SK-N-DZ (cell line): ENCODE results near the gene AGRN.
"Not testable (repeated sequence)": the region's sequence is repeated elsewhere in the genome, so short reads cannot be mapped to it uniquely, and the experiment has no call there.

Experiments used
- DNase-seq: peaks from one replicate; pipeline ENCODE4 v3.0.0-alpha.2; 2015; ENCODE audit warnings: low spot score

The AGRN gene

DNA sequence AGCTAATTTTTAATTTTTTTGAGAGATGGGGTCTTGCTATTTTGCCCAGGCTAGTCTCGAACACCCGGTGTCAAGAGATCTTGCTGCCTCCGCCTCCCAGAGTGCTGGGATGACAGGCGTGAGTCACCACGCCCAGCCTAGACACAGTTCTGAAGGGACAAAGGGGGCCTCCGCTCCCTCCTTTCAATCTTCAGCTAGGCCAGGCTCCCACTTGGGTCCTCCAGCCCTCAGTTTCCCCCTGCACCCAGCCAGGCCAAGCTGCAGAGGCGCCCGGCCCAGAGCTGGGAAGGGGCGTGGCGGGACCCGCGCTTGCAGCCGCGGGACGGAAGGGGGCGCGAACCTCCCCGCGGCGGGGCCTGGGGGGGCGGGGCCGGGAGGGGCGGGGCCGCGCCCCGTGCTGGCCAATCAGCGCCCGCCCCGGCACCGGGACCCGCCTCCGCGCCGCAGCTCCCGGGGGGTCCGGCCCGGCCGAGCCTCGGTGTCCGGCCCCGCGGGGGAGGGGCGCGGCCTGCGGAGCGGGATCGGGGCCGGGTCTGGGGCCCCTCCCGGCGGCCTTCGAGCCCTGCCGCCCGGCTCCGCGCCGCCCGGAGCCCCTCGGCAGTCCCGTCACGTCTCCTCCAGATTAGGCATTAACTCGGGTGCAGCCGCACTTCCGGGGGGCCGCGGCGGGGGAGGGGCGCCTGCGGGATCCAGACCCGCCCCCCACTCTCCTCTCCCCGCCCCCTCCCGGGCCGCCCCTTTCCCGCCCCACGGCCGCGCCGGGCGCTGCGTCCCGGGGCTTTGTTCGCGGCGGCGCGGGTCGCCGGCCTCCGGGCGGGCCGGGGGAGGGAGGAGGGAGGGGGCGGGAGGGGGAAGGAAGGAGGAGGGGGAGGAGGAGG is 559 bp upstream of the AGRN start:
- DNase-seq = peak; percentile 66

DNA sequence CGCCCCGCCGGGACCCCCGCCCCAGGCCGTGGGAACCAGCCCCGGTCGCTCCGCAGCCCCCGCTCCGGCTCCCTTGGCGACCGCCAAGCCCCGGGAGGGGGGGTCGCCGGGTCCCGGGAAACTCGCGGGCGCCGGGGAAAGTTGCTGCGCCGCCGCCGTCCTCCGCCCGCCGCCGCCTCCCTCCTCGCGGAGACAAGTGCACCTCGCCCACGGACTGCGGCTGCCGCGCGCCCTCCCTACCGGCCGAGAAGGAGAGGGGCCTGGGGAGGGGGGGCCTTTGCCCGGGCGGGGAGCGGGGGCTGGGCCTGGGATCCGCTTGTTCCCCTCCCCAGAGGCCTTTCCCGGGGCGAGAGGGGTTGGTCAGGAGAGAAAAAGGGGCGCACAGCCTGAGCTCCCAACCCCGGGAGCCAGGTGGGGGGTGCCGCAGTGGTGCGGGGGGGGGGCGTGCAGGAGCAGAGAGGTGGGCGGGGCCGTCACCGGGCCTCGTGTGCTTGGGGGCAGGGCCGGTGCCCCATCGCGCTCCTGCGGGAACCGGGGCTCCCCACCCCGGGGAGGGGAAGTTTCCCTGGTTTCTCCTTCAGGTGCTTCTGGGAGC is 592 bp downstream of the AGRN start:
- no peak for DNase-seq

DNA sequence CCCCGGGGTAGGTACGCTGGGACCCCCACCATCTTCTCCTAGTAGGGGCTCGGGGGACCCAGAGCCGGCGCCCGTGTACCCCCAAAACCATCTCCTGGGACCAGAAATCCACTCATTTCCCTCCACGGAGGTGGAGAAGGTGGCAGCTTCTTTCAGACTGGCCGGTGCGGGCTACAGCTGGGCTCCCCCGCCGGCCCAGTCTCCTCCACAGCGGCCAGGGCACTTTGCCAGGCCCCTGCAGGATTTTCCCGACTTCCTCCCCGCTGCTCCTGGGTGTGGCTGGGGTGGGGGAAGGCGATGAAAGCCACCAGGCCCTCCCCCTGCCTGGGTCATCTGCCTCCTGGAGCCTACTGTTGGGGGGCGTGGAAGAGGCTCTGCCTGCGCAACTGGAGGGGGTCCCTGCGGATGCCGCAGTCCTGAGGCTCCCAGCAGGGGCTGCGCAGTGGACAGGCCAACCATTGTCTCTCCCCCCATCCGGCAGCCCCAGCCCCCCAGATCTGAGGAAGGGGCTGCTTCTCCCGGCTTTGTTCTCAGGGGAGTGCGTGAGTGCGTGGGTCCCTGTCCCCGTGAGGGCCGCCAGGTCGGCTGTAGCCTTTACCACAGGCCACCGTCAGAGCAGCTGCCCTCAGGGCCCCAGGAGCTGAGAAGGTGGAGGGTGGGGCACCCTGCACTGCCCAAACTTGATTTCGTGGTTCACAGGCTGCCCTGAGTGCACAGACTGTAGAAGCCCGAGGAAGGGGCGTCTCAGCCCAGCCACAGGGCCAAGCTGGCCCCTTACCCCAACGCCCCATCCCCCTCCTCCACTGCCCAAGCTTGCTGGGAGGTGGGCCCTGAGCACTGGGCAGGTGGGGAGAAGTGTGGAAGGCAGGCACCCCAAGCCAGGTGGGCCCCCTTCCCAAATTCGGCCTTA is 1.3 kb downstream of the AGRN start:
- DNase-seq = no peak

DNA sequence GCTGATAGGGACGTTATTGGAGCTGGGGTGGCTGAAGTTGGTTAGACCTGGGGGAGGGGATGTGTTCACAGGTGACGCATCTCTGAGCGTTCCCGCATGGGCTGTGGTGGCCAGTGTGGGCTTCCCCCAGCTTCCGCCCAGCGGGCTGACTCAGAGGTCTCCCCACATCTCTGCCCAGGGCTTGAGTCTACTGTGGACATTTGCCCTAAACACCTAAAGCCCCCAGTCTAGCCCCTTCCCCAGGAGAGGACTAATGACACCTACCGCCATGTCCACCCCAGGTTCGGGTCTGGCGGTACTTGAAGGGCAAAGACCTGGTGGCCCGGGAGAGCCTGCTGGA is 2.0 kb downstream of the AGRN start:
- DNase-seq = no peak

DNA sequence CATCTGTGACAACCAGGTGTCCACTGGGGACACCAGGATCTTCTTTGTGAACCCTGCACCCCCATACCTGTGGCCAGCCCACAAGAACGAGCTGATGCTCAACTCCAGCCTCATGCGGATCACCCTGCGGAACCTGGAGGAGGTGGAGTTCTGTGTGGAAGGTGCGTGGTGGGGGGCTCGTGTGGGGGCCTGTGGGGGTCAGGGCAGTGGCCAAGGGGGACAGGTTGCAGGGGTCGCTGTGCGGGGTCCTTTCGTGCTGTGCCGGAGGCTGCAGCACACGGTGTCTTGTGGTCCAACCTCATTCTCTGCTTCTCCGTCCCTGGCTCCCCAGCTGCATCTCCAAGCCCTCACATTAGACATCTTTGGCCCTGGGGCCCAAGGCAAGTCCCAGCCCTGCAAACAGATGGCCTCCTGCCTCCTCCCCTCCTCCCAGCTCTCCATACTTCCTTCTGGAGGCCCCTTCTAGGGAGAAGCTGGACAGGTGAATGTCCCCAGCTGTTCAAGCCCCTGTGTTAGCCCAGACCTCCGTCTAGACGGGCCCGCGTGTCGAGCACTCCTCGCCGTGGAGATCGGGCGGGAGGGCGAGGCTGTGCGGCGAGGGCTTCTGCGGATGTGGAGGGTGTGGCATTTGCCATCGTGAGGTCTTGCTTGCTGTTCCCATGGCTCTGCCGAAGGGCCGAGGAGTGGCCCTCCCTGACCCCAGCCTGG is 2.5 kb downstream of the AGRN start:
- no peak for DNase-seq

DNA sequence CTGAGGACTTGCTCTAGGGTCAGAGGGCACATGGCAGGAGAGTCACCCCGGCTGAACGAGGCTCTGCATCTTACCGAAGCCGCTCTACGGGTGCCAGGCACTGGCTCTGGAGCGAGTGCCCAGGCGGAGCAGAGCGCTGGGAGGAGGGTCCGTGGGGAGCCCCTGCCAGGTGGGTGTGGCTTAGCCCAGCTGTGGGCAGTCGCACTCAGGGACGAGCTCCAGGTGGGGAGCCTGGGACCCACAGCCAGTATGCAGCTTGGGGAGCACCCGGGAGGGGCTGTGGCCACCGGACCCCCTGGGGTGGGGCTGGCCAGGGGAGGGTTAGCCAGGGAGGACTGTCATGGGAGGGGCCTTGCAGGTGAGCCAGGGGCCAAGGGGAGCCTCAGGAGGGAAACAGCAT is 3.8 kb downstream of the AGRN start:
- DNase-seq = no peak

DNA sequence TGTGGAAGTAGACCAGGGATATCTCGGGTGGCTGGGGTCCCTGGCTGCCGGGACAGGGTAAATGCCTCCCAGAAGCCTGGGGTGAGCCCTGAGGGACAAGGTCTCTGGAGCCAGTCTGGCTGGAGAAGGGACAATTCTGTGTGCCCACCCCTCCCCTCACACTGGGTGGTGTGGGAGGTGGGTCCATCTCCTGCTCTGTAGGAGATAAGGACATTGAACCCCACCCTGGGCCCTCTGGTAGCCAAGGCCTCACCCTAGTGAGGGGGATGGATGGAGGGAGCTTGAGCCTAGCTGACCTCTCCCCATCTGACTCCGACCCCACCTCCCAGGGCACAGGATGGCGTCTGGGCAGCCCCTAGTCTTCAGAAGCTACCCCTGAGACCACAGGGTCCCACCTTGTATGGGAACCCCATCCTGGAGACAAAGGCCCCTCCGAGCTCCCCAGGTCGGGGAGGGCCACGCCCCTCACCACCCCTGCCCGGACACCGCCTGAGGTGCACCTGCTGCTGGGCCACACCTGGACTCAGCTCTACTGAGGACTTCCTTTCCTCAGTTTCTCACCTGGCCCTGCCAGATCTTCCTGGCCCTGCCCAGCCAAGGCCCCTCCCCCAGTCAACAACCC is 4.3 kb downstream of the AGRN start:
- DNase-seq = no peak

DNA sequence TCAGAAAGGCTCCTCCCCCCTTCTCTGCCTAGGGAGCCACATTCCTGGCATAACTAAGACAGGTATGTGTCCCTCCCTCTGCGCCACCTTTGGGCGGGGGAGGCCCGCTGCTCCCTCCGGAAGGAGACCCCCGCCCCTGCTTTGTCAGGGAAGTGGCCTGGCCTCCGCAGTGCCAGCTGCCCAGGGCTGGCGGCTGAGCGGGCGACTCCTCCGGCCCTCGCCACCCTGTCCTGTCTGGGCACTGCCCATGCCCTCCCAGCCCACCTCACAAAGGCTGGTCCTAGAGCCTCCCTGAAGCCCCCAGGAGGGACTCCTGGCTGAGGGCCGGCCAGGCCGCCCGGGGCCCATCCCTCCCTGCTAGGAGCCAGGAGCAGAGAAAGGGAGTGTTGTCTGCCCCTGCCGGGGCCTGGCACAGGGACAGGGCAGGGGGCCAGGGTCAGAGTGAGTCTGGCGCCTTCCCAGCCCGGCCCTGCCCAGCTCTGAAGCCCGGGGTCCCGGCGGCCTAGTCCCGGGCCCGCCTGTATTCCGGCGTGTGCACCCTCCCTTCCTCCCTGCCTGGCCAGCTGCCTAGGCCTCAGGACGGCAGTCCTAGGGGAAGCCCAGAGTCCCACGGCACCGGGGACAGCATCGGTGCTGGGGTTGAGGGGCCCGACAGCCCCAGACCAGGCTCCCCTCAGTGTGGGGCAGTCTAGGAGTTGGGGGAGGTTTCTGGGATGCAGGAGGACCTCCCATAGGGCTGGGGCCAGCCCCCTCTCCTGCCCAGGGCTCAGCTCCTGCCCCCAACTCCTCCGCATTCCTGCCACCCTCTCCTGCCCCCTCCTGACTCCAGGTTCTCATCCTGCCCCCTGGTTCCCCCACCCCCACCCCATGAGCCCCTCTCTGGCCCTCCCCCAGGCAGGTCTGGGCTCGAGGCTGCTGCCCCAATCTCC is 5.1 kb downstream of the AGRN start:
- DNase-seq = no peak

DNA sequence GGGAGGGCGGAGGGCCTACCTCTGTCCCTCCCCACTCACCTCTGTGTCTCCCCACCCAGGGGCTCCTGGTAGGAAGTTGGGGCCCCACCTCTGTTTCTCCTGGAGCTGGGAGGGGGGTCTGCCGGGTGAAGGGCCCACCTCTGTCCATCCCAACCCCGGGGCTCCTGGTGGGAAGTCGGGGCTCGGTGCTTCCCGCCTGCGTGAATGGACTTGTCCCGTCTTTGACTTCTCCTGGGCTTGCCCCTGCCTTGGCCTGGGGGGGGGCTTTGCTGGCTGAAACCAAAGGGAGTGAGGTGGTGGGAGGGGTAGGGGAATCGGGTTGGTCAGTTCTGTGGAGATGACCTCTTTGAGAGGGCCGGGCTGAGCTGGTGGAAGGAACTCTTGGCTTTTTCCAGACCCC is 5.8 kb downstream of the AGRN start:
- DNase-seq = no peak

DNA sequence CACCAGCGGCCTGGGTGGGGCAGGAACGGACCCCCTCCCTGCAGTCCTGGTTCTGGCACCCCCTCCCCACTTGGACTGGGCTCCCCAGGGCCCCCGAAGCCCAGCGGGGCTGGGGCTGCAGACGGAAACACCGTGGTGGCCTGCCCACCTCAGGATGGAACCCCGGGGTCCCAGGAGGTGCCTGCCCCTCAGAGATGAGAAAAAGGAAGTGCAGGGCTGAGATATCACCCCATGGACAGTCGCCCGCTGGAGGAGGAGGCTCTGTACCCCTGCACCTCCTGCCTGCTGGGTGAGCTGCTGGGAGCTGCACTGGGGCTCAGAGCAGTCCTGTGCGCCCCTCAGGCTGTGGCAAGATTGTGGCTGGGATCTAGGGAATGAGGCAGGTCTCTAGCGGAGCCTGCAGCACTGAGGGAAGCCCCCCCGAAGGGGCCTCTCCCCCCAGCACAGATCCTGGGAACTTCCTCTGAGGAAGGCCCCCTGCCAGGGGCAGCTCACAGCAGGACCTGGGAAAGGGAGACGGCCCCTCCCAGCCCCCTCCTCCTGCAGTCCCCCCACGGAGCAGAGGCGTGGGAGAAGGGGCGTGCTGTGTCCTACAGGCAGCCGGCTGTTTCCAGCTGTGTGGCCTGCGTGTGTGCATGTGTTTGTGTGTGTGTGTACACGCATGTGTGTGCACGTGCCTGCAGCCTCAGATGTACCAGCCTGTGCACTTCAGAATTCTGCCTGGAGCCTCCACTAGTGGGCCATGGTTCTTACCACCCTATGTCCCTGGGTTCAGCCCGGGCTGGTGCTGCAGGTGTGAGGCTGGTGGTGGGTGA is 6.9 kb downstream of the AGRN start:
- no peak for DNase-seq

DNA sequence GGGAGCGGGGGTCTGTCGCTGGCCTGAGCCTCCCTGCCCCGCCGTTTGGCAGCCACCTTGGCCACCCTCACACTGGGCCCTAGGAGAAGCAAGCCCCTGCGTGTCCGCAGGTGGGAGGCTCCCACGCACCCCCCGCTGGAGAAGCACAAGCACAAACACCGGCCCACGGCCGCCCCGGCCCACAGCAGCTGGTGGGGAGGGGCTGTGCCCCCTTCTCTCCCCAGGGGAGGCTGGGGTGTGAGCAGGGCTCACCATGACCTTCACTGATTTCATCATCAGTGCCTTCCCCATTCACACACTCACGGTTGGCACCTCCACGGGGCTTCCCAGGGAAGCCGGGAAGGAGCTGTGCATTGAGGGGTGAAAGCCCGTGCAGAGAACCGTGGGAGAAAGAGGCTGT is 7.9 kb downstream of the AGRN start:
- DNase-seq = no peak

DNA sequence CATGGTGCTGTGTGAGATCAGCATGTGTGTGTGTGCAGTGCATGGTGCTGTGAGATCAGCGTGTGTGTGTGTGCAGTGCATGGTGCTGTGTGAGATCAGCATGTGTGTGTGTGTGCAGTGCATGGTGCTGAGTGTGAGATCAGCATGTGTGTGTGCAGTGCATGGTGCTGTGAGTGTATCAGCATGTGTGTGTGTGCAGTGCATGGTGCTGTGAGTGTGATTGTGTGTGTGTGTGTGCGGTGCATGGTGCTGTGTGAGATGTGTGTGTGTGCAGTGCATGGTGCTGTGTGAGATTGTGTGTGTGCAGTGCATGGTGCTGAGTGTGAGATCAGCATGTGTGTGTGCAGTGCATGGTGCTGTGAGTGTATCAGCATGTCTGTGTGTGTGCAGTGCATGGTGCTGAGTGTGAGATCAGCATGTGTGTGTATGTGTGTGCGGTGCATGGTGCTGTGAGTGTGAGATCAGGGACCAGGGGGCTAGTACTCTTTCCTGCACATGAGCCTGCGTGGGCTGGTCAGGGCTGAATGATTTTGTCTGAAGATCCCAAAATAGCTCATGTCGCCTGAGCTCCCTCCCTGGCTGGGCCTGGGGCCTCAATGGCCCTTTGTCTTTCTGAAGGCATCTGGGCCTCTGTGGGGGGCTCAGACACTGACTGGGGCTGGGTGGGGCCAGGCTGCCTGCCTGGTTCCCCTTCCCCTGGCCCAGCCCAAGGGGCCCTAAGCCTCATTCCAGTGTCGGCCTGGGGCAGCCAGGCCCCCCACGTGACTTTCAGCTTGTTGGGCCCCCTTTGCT is 11.1 kb downstream of the AGRN start:
- not testable (repeated sequence) for DNase-seq

DNA sequence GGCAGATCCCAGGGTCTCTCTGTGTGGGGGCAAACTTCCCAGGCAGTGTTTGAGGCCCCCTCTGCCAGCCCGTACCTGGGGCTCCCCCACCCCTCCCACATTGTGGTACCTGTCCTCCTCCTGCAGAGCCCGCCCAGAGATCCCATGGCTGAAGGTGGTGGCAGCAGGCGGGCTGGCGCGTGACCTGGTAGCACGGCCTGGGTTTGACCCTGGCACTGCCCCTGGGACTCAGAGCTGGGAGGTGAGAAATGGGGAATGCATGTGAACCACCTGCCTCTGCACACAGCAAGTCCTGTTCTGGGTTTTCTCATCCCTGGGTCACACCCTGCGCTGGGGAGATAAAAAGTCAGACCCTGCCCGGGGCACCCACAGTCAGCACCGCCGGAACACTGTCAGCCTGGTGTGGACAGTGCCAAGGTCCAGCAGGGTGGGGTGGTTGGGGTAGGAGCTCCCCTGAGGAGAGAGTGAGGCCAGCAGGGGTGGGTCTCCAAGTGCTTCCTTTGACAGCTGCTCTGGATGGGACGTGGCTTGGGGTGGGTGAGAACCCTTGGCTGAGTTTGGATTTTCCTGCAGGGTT is 11.8 kb downstream of the AGRN start:
- DNase-seq = no peak

DNA sequence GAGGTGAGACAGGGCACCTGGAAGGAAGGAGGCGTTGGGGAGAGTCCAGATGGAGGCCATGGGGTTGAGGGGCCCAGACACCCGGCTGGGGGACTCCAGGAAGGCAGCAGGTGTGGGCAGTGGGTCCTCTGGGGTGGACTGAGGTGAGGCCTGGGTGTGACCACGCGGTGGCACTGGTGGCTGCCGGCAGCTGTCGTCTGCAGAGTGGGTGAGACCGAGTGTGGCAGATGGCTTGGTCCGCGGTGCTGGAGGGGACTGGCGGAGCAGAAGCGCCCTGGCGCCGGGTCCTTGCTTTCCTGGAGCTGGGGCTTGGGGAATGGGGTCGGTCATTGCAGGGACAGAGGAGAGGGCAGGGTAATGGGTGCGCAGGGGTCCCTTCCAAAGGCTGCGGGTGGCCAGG is 12.5 kb downstream of the AGRN start:
- DNase-seq = peak; percentile 64

DNA sequence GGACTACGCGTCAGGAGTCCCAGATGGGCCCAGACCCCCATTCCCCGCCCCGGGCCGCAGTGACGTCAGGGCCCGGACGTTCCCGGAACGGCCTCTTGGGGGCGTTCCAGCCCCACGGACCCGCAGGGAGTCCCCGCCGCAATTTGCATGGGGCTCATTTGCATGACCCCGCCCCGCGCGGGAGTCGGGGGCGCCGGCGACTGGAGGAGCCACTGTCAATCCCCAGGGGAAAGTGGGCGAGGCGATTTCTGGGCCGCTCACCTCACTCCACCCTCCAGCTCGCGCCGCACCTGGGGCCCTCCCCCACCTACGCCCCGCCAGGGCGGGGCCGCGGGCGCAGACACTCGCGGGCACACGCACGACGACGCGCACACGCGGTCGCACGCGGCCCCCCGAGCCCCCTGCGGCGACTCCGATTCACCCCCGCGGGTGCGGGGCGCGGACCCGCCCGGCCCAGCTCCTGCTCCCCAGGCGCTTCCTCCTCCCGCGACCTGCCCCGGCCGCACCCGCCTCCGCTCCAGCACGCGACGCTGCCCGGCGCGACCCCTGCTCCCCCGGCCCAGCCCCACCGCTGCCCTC is 13.2 kb downstream of the AGRN start:
- peak; percentile 88 for DNase-seq

DNA sequence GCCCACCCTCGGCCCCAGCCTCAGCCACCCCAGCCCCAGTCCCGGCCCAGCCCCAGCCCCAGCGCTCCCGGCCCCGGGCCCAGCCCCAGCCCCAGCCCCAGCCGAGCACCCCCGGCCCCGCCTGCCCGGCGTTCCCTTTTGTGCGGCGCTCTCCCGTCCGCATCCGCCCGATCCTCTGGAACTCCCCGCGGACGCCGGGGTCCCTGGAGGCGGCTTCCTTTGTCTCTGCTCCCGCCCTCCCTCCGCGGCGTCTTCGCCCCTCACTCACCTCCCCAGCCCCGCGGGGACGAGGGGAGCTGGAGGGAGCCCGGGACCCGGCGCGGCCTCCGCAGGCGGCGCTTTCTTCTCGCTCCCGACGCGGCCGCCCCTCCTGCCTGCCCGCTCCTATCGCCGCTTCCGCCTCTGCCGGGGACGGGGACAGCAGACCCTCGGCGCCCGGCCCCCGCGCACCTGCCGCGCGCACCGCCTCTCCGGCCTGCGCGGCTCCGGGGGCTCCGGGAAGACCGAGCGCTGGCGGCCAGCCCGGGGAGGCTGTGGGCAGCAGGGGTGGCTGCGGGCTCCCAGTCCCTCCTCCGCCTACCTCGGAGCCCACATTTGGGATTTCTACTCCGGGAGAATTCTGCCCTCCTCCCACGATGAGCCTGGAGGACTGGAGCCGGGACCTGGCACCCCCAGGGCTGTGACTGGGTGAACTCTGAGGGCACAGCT is 14.0 kb downstream of the AGRN start:
- DNase-seq = no peak

DNA sequence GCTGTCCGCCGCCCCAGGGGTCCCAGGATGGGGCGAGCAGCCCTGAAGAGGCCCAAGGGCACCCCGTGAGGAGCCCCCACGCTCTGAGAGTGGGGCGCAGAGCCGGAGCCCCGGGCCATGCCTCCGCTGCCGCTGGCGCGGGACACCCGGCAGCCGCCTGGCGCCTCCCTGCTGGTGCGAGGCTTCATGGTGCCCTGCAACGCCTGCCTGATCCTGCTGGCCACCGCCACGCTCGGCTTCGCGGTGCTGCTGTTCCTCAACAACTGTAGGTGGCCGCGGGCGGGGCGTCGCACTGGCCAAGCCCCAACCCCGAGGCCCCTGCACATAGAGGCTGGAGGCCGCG is 14.5 kb downstream of the AGRN start:
- DNase-seq = no peak
